GM03348 (cell line): ENCODE results near the gene TAX1BP1.

Experiments
- DNase-seq: peaks from one replicate; pipeline ENCODE4 v3.0.0; 2012; ENCODE audit warnings: low spot score

TAX1BP1 gene

GRCh38 chr7:27781188-27781587, 41.2 kb downstream of the TAX1BP1 start:
- DNase-seq = no peak

- DNase-seq = peak; percentile 21
These were observed 42.9 kb downstream of the TAX1BP1 start for GRCh38 chr7:27782849-27783248.

GRCh38 chr7:27784399-27785053, 44.6 kb downstream of the TAX1BP1 start:
- peak; percentile 51 for DNase-seq

- no peak for DNase-seq
These were observed 48.5 kb downstream of the TAX1BP1 start for GRCh38 chr7:27788437-27788836.

- no peak for DNase-seq
These were observed 53.8 kb downstream of the TAX1BP1 start for GRCh38 chr7:27793780-27794179.

- no peak for DNase-seq
These were observed 56.0 kb downstream of the TAX1BP1 start for GRCh38 chr7:27795977-27796376.

- DNase-seq = no peak
These were observed 59.2 kb downstream of the TAX1BP1 start for GRCh38 chr7:27799212-27799611.

- DNase-seq = peak; percentile 21
These were observed 63.0 kb downstream of the TAX1BP1 start for GRCh38 chr7:27802999-27803398.

GRCh38 chr7:27804139-27804538, 64.2 kb downstream of the TAX1BP1 start:
- DNase-seq = no peak

- peak; percentile 59 for DNase-seq
These were observed 68.7 kb downstream of the TAX1BP1 start for GRCh38 chr7:27808626-27809025.

- no peak for DNase-seq
These were observed 70.2 kb downstream of the TAX1BP1 start for GRCh38 chr7:27810186-27810585.

- DNase-seq = no peak
These were observed 72.7 kb downstream of the TAX1BP1 start for GRCh38 chr7:27812706-27813105.

- no peak for DNase-seq
These were observed 82.3 kb downstream of the TAX1BP1 start for GRCh38 chr7:27822245-27822644.

GRCh38 chr7:27825891-27826290, 85.9 kb downstream of the TAX1BP1 start:
- no peak for DNase-seq

- DNase-seq = no peak
These were observed 86.4 kb downstream of the TAX1BP1 start for GRCh38 chr7:27826357-27826756.

GRCh38 chr7:27834179-27834921, 94.4 kb downstream of the TAX1BP1 start:
- peak; percentile 1 for DNase-seq

GRCh38 chr7:27835376-27835775, 95.4 kb downstream of the TAX1BP1 start:
- DNase-seq = no peak

- peak; percentile 3 for DNase-seq
These were observed 96.6 kb downstream of the TAX1BP1 start for GRCh38 chr7:27836536-27836935.

- no peak for DNase-seq
These were observed 99.1 kb downstream of the TAX1BP1 start for GRCh38 chr7:27839099-27839498.

- peak; percentile 3 for DNase-seq
These were observed 100.4 kb downstream of the TAX1BP1 start for GRCh38 chr7:27840313-27840712.

- no peak for DNase-seq
These were observed 100.9 kb downstream of the TAX1BP1 start for GRCh38 chr7:27840760-27841364.

- peak; percentile 27 for DNase-seq
These were observed 102.2 kb downstream of the TAX1BP1 start for GRCh38 chr7:27842094-27842692.

GRCh38 chr7:27842851-27843250, 102.9 kb downstream of the TAX1BP1 start:
- no peak for DNase-seq
